ENCODE data around the gene FIGNL1. TPM values are rescaled to one million over a fixed set of nuclear protein-coding genes. Genes with fewer than 3 reads are reported as not detected.
A peak's percentile ranks its signal among the peaks of the same experiment; 100 is the strongest.
"Not testable (repeated sequence)": the region's sequence is repeated elsewhere in the genome, so short reads cannot be mapped to it uniquely, and the experiment has no call there.

The FIGNL1 gene
- total RNA-seq, 2 experiments from 2014 or later: 40.6 to 48.7 TPM

GRCh38 chr7:50466815-50467585, 16.9 kb upstream of the FIGNL1 start:
- H3K4me3 Mint-ChIP-seq: no peak overlapping the region

GRCh38 chr7:50463035-50463434, 12.9 kb upstream of the FIGNL1 start:
- CTCF ChIA-PET: interaction anchor here (0.9 to 1.7 kb wide), 2 partner anchors 169 to 371 kb away, joined by 3 to 5 read pairs; no protein-coding TSS in a partner anchor
- H3K4me1 Mint-ChIP-seq: peaks cover 8% of the 10 kb centered on the region

More at GRCh38 chr7:50466815-50467585, 16.9 kb upstream of the FIGNL1 start:
- no peak for DNase-seq
- H3K27me3 Mint-ChIP-seq: peaks cover 6% of the 10 kb centered on the region
- no peak for ATAC-seq
- H3K4me1 Mint-ChIP-seq: peaks cover 13% of the 10 kb centered on the region
- no peaks in the 10 kb centered on the region for H3K36me3 Mint-ChIP-seq
- CTCF ChIA-PET: interaction anchor here (0.7 to 5.1 kb wide), 45 partner anchors 13 to 900 kb away, joined by 3 to 77 read pairs (median 5); partner anchors contain the start of gene FIGNL1
- H3K9me3 Mint-ChIP-seq (ENCODE audit: low read depth): no peaks in the 10 kb centered on the region
- H3K27ac Mint-ChIP-seq: no peak overlapping the region

GRCh38 chr7:50462361-50462760, 12.2 kb upstream of the FIGNL1 start:
- DNase-seq: no peak
- no peaks in the 10 kb centered on the region for H3K36me3 Mint-ChIP-seq
- H3K4me1 Mint-ChIP-seq: peaks cover under 1% of the 10 kb centered on the region
- peaks cover 4% of the 10 kb centered on the region for H3K27me3 Mint-ChIP-seq
- no peaks in the 10 kb centered on the region for H3K9me3 Mint-ChIP-seq (ENCODE audit: low read depth)
- no peak overlapping the region for H3K4me3 Mint-ChIP-seq
- ATAC-seq: no peak
- CTCF ChIA-PET: interaction anchor here (1.3 to 1.7 kb wide), 2 partner anchors 170 to 218 kb away, joined by 3 to 5 read pairs; no protein-coding TSS in a partner anchor
- no peak overlapping the region for H3K27ac Mint-ChIP-seq

More at GRCh38 chr7:50463035-50463434, 12.9 kb upstream of the FIGNL1 start:
- Mint-ChIP-seq H3K4me3 (no peak overlapping the region), H3K36me3 (no peaks in the 10 kb centered on the region), H3K27me3 (peaks cover 4% of the 10 kb centered on the region), H3K27ac (no peak overlapping the region), H3K9me3 (ENCODE audit: low read depth) (no peaks in the 10 kb centered on the region)
- ATAC-seq (no peak), DNase-seq (no peak)

- Mint-ChIP-seq H3K4me1 (no peaks in the 10 kb centered on the region), H3K27ac (no peak overlapping the region), H3K27me3 (peaks cover 4% of the 10 kb centered on the region), H3K9me3 (ENCODE audit: low read depth) (no peaks in the 10 kb centered on the region), H3K4me3 (no peak overlapping the region), H3K36me3 (no peaks in the 10 kb centered on the region)
- DNase-seq (no peak), ATAC-seq (no peak)
- CTCF ChIA-PET: interaction anchor here (1.0 to 1.3 kb wide), 2 partner anchors 154 to 219 kb away, joined by 3 read pairs; no protein-coding TSS in a partner anchor
These were observed 11.5 kb upstream of the FIGNL1 start for GRCh38 chr7:50461695-50462094.

- H3K9me3 Mint-ChIP-seq (ENCODE audit: low read depth); H3K27ac Mint-ChIP-seq; H3K4me3 Mint-ChIP-seq; H3K36me3 Mint-ChIP-seq; DNase-seq; H3K27me3 Mint-ChIP-seq; H3K4me1 Mint-ChIP-seq; ATAC-seq; CTCF ChIA-PET: not testable (repeated sequence)
These were observed 9.0 kb upstream of the FIGNL1 start for GRCh38 chr7:50459183-50459582.

- H3K4me1 Mint-ChIP-seq, CTCF ChIA-PET, H3K27ac Mint-ChIP-seq: not testable (repeated sequence)
These were observed 8.5 kb upstream of the FIGNL1 start for GRCh38 chr7:50458651-50459050.

GRCh38 chr7:50456371-50457123, 6.4 kb upstream of the FIGNL1 start:
- CTCF ChIA-PET: interaction anchor here (0.8 kb wide), 1 partner anchor 177 kb away, joined by 3 read pairs; no protein-coding TSS in a partner anchor
- H3K4me1 Mint-ChIP-seq: no peaks in the 10 kb centered on the region
- H3K36me3 Mint-ChIP-seq: no peaks in the 10 kb centered on the region
- H3K27ac Mint-ChIP-seq: no peak overlapping the region
- H3K9me3 Mint-ChIP-seq (ENCODE audit: low read depth): no peaks in the 10 kb centered on the region
- no peak for DNase-seq
- no peak for ATAC-seq
- peaks cover 3% of the 10 kb centered on the region for H3K27me3 Mint-ChIP-seq
- no peak overlapping the region for H3K4me3 Mint-ChIP-seq

More at GRCh38 chr7:50458651-50459050, 8.5 kb upstream of the FIGNL1 start:
- H3K36me3 Mint-ChIP-seq; H3K27me3 Mint-ChIP-seq; H3K9me3 Mint-ChIP-seq (ENCODE audit: low read depth); DNase-seq; ATAC-seq; H3K4me3 Mint-ChIP-seq: not testable (repeated sequence)

- no peak for ATAC-seq
- H3K27me3 Mint-ChIP-seq: peaks cover 3% of the 10 kb centered on the region
- no peak overlapping the region for H3K4me3 Mint-ChIP-seq
- H3K36me3 Mint-ChIP-seq: no peaks in the 10 kb centered on the region
- no peak overlapping the region for H3K27ac Mint-ChIP-seq
- DNase-seq: no peak
- CTCF ChIA-PET: interaction anchor here (0.8 kb wide), 1 partner anchor 178 kb away, joined by 3 read pairs; no protein-coding TSS in a partner anchor
- H3K4me1 Mint-ChIP-seq: peaks cover 8% of the 10 kb centered on the region
- no peaks in the 10 kb centered on the region for H3K9me3 Mint-ChIP-seq (ENCODE audit: low read depth)
These were observed 5.5 kb upstream of the FIGNL1 start for GRCh38 chr7:50455658-50456057.

DNA sequence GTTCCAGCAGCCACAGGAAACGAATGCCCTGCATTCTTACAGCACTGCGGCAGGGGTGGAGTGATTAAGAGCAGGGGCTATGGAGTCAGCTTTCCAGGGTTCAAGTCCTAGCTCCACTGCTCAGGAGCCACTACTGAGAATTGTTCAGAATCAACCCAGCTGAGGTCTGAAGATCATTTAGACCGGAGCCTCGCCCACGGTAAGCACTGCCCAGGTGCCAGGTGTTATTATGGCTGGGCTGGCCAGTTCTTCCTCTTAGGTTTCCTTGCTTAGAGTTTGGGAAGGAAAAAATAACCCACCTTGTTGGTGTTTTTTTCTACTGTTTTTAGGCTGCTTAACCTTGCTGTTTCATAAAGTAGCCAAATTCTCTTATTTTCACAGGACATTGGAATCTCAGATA, 4.8 kb upstream of the FIGNL1 start:
- no peaks in the 10 kb centered on the region for H3K36me3 Mint-ChIP-seq
- H3K4me3 Mint-ChIP-seq: no peak overlapping the region
- no peak for DNase-seq
- no peak for ATAC-seq
- H3K4me1 Mint-ChIP-seq: peaks cover 8% of the 10 kb centered on the region
- H3K9me3 Mint-ChIP-seq (ENCODE audit: low read depth): no peaks in the 10 kb centered on the region
- no peak overlapping the region for H3K27ac Mint-ChIP-seq
- CTCF ChIA-PET: interaction anchor here (2.4 kb wide), 1 partner anchor 13 kb away, joined by 7 read pairs; no protein-coding TSS in a partner anchor
- peaks cover 3% of the 10 kb centered on the region for H3K27me3 Mint-ChIP-seq

- Mint-ChIP-seq H3K27me3 (no peaks in the 10 kb centered on the region), H3K9me3 (ENCODE audit: low read depth) (no peaks in the 10 kb centered on the region), H3K27ac (peak overlapping the region; percentile 95), H3K36me3 (peaks cover 19% of the 10 kb centered on the region), H3K4me1 (peaks cover 38% of the 10 kb centered on the region), H3K4me3 (peak overlapping the region; percentile 93)
- ATAC-seq (peak; percentile 18), DNase-seq (peak; percentile 48)
- CTCF ChIA-PET: interaction anchor here (0.6 to 1.2 kb wide), 5 partner anchors 16 to 710 kb away, joined by 3 to 5 read pairs (median 3); no protein-coding TSS in a partner anchor
These were observed 461 bp upstream of the FIGNL1 start for GRCh38 chr7:50450590-50451032.

DNA sequence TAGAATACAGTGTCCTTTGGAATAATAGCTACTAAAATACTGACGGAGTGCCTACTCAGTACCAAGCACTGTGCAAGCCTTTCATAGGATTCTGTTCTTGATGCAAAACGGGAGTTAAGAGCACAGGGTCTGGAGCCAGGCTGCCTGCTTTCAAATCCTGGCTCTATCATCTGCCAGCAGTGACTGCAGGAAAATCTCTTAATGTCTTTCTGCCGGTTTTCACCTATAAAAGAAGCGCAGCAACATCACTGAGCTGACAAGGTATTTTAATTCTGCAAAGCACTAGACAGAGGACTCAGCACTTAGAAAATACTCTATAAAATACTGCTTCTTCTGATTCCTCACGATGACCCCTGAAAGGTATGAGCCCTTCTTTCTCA, 659 bp downstream of the FIGNL1 start:
- no peaks in the 10 kb centered on the region for H3K27me3 Mint-ChIP-seq
- no peak for DNase-seq
- no peak for ATAC-seq
- H3K36me3 Mint-ChIP-seq: peaks cover 29% of the 10 kb centered on the region
- peak overlapping the region; percentile 93 for H3K4me3 Mint-ChIP-seq
- peak overlapping the region; percentile 95 for H3K27ac Mint-ChIP-seq
- CTCF ChIA-PET: interaction anchor here (0.8 to 2.2 kb wide), 9 partner anchors 17 to 712 kb away, joined by 3 to 7 read pairs (median 3); no protein-coding TSS in a partner anchor
- no peaks in the 10 kb centered on the region for H3K9me3 Mint-ChIP-seq (ENCODE audit: low read depth)
- H3K4me1 Mint-ChIP-seq: peaks cover 48% of the 10 kb centered on the region

GRCh38 chr7:50448823-50449222, 1.3 kb downstream of the FIGNL1 start:
- H3K36me3 Mint-ChIP-seq: peaks cover 35% of the 10 kb centered on the region
- peak overlapping the region; percentile 95 for H3K27ac Mint-ChIP-seq
- DNase-seq: no peak
- H3K27me3 Mint-ChIP-seq: no peaks in the 10 kb centered on the region
- H3K4me1 Mint-ChIP-seq: peaks cover 53% of the 10 kb centered on the region
- ATAC-seq: no peak
- H3K4me3 Mint-ChIP-seq: peak overlapping the region; percentile 93
- no peaks in the 10 kb centered on the region for H3K9me3 Mint-ChIP-seq (ENCODE audit: low read depth)
- CTCF ChIA-PET: interaction anchor here (1.0 to 2.2 kb wide), 8 partner anchors 19 to 356 kb away, joined by 3 to 7 read pairs (median 4); no protein-coding TSS in a partner anchor

DNA sequence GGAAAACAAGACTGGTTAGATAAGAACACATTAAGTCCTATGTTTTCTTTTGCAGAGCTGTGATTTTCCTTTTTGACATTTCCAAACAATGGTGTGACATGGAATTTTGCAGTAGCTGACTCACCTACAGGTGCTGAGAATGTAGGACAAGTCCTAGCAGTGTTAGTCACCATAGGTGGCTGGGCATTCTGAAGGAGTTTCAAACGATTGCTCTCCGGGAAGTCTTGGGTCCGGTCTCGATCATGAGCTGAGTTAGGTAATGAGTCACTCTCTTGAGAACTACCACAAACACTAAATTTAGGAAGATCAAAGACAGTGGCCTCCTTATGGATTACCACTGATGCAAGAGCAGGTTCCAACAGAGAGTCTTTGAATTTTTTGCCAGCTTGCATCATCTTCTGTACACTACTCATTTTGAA, 3.6 kb downstream of the FIGNL1 start:
- H3K27ac Mint-ChIP-seq: peak overlapping the region; percentile 16
- peak; percentile 51 for DNase-seq
- no peaks in the 10 kb centered on the region for H3K9me3 Mint-ChIP-seq (ENCODE audit: low read depth)
- CTCF ChIA-PET: interaction anchor here (1.7 to 2.1 kb wide), 3 partner anchors 22 to 714 kb away, joined by 5 to 9 read pairs (median 5); no protein-coding TSS in a partner anchor
- peaks cover 49% of the 10 kb centered on the region for H3K36me3 Mint-ChIP-seq
- no peaks in the 10 kb centered on the region for H3K27me3 Mint-ChIP-seq
- no peak overlapping the region for H3K4me3 Mint-ChIP-seq
- peaks cover 55% of the 10 kb centered on the region for H3K4me1 Mint-ChIP-seq
- ATAC-seq: peak; percentile 6

All from activated CD8-positive, alpha-beta memory T cell treated with anti-CD3 and anti-CD28 coated beads, Interleukin-2, amount 10 ng/mL, durations not matched to agents 7 days and 5 days (primary cell).